Motor neuron (in vitro differentiated cells): ENCODE measurements around the gene CCDC182. TPM values are rescaled to one million over a fixed set of nuclear protein-coding genes. Genes with fewer than 3 reads are reported as not detected.
A peak's percentile ranks its signal among the peaks of the same experiment; 100 is the strongest.

Source experiments
- ATAC-seq, 8 experiments: fragments of 200-7000 bp; cut with Tn5 transposase; replicated peaks in 6 of 8; 2 replicates each; pipeline ENCODE4 v1.8.0; 2021; ENCODE audit warnings: mild to moderate bottlenecking in 8 of 8, moderate library complexity in 8 of 8
- H3K27ac ChIP-seq, 2 donors: fragments of 250-450 bp; sonication (Bioruptor Pico); 2 replicates each; pipeline ENCODE4 v1.9.0; 2021; ENCODE audit warnings: antibody characterized with exemption in 2 of 2, mild to moderate bottlenecking in 2 of 2, moderate library complexity in 1 of 2
- H3K4me1 ChIP-seq, 2 donors: fragments of 250-450 bp; sonication (Bioruptor Pico); replicated peaks in 1 of 2; 2 replicates each; pipeline ENCODE4 v1.6.1; 2021; ENCODE audit warnings: antibody characterized with exemption in 2 of 2, mild to moderate bottlenecking in 2 of 2, moderate library complexity in 1 of 2
- H3K4me3 ChIP-seq, 5 donors: fragments of 250-450 bp; sonication (Bioruptor Pico); 2 replicates each; pipeline ENCODE4 v1.9.0; 2021; ENCODE audit warnings: antibody characterized with exemption in 5 of 5, mild to moderate bottlenecking in 5 of 5, moderate library complexity in 4 of 5
- WGBS, 10 experiments: fragments of 450-650 bp; shearing (Covaris generic); methylation state at CpG; one replicate each; pipeline ENCODE4 v1.0.0; 2022; 5-methylcytosine and 5-hydroxymethylcytosine counted together
- in situ Hi-C, 9 experiments: fragments of 400-800 bp; cut with MboI; loops; one replicate each; pipeline ENCODE4 v1.15.0; 2021; ENCODE audit warnings: low sequenced_read_pairs in 9 of 9, low pct_unique_long_range_greater_than_20kb in 2 of 9; ENCODE audit not compliant: unreplicated experiment in 9 of 9
- total RNA-seq, 8 experiments: library from RNA; unstranded; fragments of 300-600 nt; gene quantifications; 2 replicates each; pipeline versions ENCODE4 v1.2.3 to v1.2.4, GENCODE V29; 2022

Gene CCDC182
- total RNA-seq, 8 experiments from 2014 or later: 0.25 to 0.76 TPM; not detected in 6

DNA sequence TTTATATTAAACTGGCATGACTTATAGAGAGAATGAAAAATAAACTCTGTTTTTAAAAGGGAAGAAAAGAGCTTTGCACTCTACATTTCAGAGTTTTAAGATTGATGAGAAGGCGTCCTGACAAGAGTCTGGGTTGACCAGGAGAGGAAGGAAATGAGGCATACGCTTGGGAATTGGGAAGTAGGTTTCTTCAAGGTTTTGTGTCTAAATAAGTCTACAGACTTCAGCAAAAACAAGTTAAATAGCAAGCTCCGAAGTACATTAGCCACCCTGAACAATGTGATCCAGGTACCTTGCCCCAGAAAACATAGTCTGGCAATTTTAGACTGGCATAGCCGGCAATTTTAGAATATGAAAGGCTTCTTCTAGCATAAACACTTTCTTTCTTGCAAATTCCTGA, 28.5 kb upstream of the CCDC182 start:
- Histone ChIP-seq H3K4me1 (no peaks in the 10 kb centered on the region), H3K4me3 (no peak overlapping the region), H3K27ac (no peak overlapping the region)
- 20 to 100% (median 68%) methylated on average over 1 to 4 of the region's 4 CpGs; no CpG with 5 or more reads in 1 of the 10 experiments for WGBS, 10 experiments
- in situ Hi-C loops: no loop called here
- ATAC-seq: no peak

DNA sequence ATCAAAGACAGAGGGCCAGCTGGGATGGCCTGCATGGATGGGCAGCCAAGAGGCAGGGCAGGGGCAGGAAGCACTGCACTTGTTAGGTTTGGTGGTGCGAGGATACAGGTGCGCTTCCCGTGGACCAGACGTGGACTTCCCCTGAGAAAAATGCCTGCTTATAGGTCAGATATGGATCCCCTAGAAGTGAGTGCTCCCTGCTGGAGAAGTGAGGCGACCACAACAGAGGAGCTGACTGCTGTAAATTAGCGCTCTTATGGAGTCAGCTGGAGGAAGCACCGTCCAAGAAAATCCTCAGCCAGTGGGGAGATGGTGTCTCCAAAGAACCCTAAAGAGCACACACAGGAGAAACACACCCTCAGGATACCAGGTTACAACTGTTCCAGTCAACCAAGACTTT, 27.7 kb upstream of the CCDC182 start:
- no peaks in the 10 kb centered on the region for H3K4me1 ChIP-seq
- no peak overlapping the region for H3K4me3 ChIP-seq
- H3K27ac ChIP-seq: no peak overlapping the region
- 12 to 90% (median 74%) methylated on average over 1 to 6 of the region's 7 CpGs; no CpG with 5 or more reads in 5 of the 10 experiments for WGBS, 10 experiments
- ATAC-seq: no peak
- in situ Hi-C loops: no loop called here

DNA sequence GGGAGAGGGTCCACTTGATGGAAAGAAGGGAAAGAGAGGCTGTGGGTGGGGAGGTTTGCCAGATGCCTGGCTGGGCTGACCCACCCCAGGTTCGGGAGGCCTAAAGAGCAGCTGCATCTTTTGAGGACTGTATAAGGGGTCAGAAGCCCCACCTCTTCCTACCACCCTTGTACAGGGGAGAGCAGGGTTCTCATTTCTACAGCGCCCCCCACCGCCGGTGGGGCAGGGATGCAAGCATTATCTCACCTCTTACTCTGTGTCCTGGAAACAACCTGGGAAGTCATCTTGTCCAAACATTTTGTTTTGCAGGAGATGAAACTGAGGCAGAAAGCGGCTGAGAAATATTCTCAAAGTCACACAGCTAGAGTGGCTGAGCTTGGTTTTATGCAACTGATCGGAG, 22.5 kb upstream of the CCDC182 start:
- no peak for ATAC-seq
- H3K4me3 ChIP-seq: no peak overlapping the region
- in situ Hi-C loops: no loop called here
- no peak overlapping the region for H3K27ac ChIP-seq
- H3K4me1 ChIP-seq: peaks cover 8 to 11% of the 10 kb centered on the region in 2 donors
- 17 to 100% (median 70%) methylated on average over 1 to 4 of the region's 6 CpGs; no CpG with 5 or more reads in 2 of the 10 experiments for WGBS, 10 experiments

DNA sequence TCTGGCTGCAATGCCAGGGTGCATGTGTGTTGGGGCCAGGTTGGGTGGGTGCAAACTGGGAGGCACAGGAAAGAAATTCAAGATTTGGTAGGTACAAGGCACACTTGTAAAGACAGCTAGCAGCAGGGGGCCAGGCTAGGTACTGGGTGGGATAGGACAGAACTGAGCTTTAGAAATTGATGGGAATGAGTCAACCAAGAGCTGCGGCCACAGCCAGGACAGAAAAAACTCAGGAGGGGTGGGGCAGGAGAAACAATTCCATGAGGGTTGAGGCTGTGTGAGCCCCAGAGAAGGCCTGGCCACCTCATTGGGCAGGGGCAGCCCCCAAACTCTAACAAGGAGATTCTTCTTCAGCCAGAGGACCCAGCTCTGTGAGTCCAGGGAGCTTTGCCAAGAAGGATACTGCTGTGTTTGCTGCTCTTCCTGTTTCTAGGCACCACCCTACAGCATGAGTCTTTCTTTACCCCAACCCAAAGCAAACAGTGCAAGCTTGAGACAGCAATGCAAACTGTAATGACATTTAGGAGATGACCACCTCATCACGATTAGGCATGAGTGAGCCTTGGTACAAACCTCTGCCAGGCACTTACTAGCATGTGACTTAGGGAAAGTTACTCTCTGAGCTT, 21.3 kb upstream of the CCDC182 start:
- ATAC-seq: peak in 4 of 8 experiments; percentile 32 to 85 (median 50)
- Histone ChIP-seq H3K27ac (no peak overlapping the region), H3K4me1 (peaks cover 20 to 23% of the 10 kb centered on the region in 2 donors), H3K4me3 (no peak overlapping the region)
- in situ Hi-C loops: no loop called here
- 89 to 100% (median 100%) methylated on average over 1 of the region's 2 CpGs; no CpG with 5 or more reads in 6 of the 10 experiments for WGBS, 10 experiments

DNA sequence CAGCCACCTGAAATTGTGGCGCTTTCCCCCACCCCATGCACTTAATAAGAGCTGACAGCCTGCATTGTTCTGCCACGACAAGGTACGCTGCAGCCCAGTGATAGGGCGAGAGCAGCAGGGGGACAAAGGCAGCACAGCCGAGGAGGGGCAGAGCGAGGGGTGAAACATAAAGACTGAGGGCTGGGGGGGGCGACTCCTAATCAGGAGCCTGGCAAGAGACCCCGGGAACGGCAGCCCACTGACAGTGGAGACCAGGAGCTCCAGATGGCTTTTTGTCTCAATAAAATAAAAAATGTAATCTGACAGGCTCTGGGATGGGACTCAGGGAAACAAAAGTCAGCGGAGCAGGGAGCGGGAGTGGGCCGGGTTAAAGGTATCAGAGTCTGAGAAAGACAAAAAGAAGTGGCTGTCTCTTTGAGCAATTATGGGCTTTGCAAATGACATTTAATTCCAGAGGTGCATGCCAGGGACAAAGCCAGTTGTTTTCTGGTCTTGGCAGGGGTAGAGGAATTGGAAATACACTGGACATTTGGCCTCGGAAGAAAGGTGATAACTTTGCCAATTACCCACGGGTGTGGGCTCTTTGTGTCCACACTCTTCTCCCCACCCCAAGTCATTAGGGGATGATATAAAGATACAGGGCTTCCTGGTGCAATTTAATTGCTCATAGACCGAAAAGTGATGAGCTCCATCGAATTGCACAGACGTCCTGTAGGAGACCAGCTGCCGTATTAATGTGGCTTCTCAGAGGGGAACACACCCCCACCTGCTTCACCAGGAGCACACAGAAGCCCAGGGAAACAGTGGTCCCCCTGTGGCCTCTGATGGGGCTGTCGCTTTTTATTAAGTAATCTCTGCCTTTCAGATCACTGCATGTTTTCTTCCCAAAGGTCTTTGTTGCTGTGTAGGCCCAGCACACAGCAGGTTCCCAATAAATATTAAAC, 17.6 kb upstream of the CCDC182 start:
- 10 to 42% (median 24%) methylated on average over 3 to 6 of the region's 19 CpGs; no CpG with 5 or more reads in 2 of the 10 experiments for WGBS, 10 experiments
- no peak overlapping the region for H3K4me3 ChIP-seq
- in situ Hi-C loops: no loop called here
- H3K27ac ChIP-seq: peak overlapping the region; percentile 37 to 45
- peaks cover 39 to 45% of the 10 kb centered on the region in 2 donors for H3K4me1 ChIP-seq
- ATAC-seq: peak in 5 of 8 experiments; percentile 31 to 71 (median 66)

DNA sequence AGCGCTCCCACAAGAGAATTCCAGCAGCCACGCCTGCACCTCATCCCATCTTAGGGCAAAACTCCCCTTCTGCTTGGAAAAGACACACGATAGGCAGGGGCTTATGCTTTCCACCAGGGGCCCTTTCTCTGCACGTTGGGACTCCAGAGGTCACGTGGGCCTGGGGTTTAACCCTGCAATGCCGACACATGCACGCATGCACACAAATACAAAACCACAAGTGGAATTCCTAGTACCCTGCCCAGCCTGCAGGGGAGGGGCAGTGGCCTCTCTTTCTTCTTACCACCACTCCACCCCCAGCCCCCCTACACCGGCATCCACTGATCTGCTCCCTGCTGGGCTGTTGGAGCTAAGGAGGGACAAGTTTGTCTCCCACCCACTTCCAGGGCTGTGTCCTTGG, 16.8 kb upstream of the CCDC182 start:
- H3K4me3 ChIP-seq: no peak overlapping the region
- H3K4me1 ChIP-seq: peaks cover 47 to 54% of the 10 kb centered on the region in 2 donors
- peak in 5 of 8 experiments; percentile 13 to 28 (median 23) for ATAC-seq
- 38 to 100% (median 55%) methylated on average over 1 to 4 of the region's 8 CpGs; no CpG with 5 or more reads in 5 of the 10 experiments for WGBS, 10 experiments
- H3K27ac ChIP-seq: peak overlapping the region; percentile 37 to 45
- in situ Hi-C loops: no loop called here

DNA sequence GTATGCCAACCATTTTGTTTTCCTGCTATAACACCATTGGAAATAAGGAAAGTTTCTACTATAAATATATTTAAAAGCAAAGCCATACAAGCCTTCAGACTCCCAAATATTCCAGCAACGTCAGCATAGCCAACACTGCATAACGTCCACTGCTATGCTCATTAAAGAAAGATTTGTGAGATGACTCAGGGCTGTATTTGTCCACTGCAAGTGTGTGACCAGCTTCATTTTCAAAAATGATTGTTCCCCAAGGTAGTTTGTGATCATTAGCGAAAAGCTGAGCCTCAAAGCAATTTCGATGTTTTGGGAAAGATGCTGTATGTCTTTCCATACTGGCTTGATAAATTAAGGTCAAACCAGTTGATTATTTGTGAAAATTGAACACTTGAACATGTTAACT, 14.9 kb upstream of the CCDC182 start:
- peaks cover 53 to 60% of the 10 kb centered on the region in 2 donors for H3K4me1 ChIP-seq
- ATAC-seq: peak in 5 of 8 experiments; percentile 16 to 68 (median 37)
- in situ Hi-C loops: no loop called here

DNA sequence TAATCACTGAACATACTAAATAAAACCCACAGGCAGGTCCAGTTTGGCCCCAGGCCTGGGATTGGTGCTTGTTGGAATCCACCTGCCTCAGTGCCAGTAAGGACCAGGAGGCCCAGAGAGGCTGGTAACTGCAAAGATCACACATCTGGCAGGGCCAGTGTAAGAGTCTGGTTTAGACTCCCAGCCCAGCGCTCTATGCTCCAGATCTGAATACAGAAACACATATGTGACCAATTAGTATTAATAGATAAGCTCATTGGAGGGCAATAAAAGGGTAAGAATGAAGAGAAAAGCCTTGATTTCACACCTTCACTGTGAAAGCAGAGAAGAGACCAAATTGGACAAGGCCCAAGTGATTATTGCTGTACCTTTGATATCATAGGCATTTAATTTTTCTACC, 13.6 kb upstream of the CCDC182 start:
- no peak overlapping the region for H3K4me3 ChIP-seq
- H3K4me1 ChIP-seq: peaks cover 53 to 60% of the 10 kb centered on the region in 2 donors
- in situ Hi-C loops: no loop called here
- no peak for ATAC-seq
- no peak overlapping the region for H3K27ac ChIP-seq
- 86 to 100% (median 94%) methylated on average over 1 of the region's 1 CpG; no CpG with 5 or more reads in 6 of the 10 experiments for WGBS, 10 experiments

More for the DNA sequence above, 14.9 kb upstream of the CCDC182 start:
- Histone ChIP-seq H3K27ac (no peak overlapping the region), H3K4me3 (no peak overlapping the region)
- 37 to 100% (median 71%) methylated on average over 1 to 4 of the region's 4 CpGs; no CpG with 5 or more reads in 1 of the 10 experiments for WGBS, 10 experiments

DNA sequence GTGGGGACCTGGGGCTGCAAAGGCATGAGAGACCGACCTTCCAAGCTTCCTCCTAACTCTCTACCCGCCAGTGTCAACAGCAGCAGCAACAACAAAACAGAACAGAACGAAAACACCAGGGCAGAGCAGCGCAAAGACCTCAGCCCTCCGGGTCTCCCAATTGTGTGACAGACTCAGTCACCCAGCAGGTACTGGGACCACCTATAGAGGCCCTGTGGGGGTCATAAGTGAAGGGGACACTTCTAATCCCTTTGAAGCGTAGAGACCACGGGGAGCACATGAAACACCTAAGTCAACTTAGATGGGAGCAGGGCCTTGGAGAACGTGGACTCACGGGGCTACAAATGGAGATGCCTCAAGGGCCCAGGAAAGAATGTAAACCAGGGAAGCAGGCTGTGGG, 12.6 kb upstream of the CCDC182 start:
- H3K27ac ChIP-seq: peak overlapping the region in 1 of 2 donors; percentile 43
- 50 to 98% (median 73%) methylated on average over 2 to 6 of the region's 9 CpGs; no CpG with 5 or more reads in 3 of the 10 experiments for WGBS, 10 experiments
- in situ Hi-C loops: no loop called here
- no peak overlapping the region for H3K4me3 ChIP-seq
- no peak for ATAC-seq
- peaks cover 47 to 50% of the 10 kb centered on the region in 2 donors for H3K4me1 ChIP-seq

DNA sequence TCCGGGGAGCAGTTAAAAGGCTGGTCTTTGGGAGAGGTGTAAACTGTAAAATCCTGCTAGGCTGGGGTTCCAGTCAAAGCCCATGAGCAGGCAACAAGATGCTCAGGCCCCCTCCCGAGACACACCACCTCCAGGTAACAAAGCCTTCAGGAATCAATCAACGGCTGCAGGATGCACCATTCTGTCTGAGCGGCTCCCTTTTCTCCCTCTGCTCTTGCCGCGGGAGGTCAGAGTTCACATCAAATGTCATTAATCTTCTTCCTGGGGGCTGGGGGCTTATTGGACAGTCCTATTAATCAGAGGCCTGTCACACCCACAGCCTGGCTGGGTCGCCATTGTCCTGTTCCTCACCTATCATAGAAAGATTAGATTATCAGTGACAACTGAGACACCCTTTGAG, 11.9 kb upstream of the CCDC182 start:
- ATAC-seq: peak in 5 of 8 experiments; percentile 55 to 84 (median 81)
- in situ Hi-C loops: no loop called here

DNA sequence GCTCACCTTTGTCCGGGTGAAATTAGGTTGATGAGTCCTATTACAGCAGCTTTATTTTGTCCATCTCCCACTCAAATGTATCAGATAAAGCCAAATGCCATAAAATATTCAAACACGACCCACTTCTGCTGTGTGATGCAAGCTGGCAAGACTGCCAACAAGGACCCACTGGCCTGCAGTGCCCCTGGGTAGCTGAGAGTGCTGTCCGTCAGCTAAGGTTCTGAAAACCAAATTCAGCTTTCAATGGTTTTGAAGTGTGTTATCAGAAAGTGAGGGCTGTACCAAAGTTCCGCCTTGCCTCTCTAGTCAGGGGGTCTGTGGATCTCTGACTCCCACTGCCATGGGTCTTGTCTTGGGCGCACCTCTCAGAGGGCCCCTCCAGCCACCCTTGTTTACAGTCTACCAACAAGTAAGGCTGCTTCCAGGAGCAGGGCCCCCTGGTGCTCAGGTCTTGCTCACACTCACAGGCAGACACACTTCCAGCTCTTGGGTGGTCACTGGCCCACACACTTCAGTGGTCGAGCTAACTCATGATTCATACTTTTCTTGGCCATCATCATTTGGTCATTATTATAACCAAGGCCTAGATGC, 10.5 kb upstream of the CCDC182 start:
- H3K27ac ChIP-seq: no peak overlapping the region
- no peak for ATAC-seq
- 50 to 100% (median 77%) methylated on average over 1 to 4 of the region's 6 CpGs; no CpG with 5 or more reads in 3 of the 10 experiments for WGBS, 10 experiments
- H3K4me3 ChIP-seq: no peak overlapping the region
- peaks cover 36 to 39% of the 10 kb centered on the region in 2 donors for H3K4me1 ChIP-seq
- in situ Hi-C loops: no loop called here

More for the DNA sequence above, 11.9 kb upstream of the CCDC182 start:
- H3K4me1 ChIP-seq: peaks cover 39 to 43% of the 10 kb centered on the region in 2 donors
- no peak overlapping the region for H3K4me3 ChIP-seq
- peak overlapping the region in 1 of 2 donors; percentile 10 for H3K27ac ChIP-seq
- WGBS, 10 experiments: 0 to 60% (median 10%) methylated on average over 1 to 4 of the region's 7 CpGs; no CpG with 5 or more reads in 1 of the 10 experiments

DNA sequence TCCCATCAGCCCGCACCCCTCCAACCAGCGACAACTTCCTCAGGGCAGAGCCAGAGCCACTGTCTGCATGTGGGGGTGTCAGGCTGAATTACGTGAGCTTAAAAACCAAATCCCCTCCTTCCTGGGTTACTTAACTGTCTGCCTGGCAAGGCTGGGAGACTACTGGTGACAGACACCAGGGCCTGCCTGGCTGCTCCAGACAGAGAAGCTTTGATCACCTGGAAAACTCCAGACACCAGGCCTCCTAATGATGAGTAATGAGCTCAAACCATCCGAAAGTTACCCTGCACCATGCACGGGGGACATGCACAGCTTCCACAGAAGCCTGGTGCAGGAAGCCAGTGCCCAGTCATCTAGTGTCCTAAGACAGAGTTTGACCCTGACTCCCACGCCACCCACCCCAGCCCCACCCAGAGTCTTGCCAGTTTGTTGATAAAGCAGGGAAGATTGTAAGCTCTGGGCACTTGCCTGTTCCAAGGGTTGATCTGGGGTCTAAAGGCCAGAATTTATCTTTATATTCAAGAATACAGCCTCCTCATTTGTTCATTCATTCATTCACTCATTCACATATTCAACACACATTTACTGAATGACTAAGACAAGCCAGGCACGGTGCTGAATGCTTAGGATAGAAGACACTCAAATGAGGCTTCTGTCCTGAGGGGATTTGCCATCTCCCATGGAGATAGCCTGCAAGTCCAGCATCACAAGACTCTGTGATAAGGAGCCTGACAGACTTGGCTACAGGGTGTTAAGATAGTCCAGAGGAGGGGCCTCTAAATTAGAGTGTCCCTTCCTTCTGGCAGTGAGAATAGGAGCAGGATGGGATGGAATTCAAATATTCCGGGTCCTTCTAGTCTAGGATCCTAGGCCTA, 7.2 kb upstream of the CCDC182 start:
- no peak overlapping the region for H3K4me3 ChIP-seq
- in situ Hi-C loops: no loop called here
- H3K4me1 ChIP-seq: peaks cover 25 to 26% of the 10 kb centered on the region in 2 donors
- no peak for ATAC-seq
- H3K27ac ChIP-seq: no peak overlapping the region
- WGBS, 10 experiments: 20 to 100% (median 90%) methylated on average over 1 to 4 of the region's 8 CpGs; no CpG with 5 or more reads in 2 of the 10 experiments
